ENCODE data around the gene WDFY4.

The WDFY4 gene

DNA sequence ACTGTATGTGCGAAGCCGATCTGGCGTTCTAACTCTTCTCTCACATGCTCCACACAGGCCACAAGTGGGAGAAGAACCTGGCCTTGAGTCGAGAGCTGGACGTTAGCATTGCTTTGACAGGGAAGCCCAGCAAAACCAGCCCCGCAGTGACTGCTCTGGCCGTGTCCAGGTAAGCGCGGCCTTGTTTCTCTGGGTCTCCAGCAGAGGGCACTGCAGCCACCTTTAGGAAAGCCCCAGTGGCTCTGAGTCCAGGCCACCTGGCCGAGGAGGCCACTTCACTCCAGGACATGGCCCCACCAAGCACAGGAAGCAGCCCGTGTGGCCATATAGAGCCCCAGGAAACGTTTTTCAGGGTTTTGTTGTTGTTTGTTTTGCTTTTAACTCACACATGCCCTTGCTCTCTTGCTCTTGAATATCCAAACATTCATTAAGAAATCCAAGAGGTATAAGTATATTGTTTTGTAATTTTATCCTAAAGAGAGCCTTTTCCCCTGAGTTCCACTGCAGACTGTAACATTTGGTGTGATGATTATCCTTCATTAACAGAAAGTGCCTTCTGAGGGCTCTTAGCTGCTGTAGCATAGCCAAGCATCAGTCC, 296.7 kb downstream of the WDFY4 start:
- no peak overlapping the region for H3K4me3 ChIP-seq (replicated peaks in 1 of 2; ENCODE audit: low read depth in 2 of 2, low read length in 2 of 2)
- TF ChIP-seq, protein P1, sequence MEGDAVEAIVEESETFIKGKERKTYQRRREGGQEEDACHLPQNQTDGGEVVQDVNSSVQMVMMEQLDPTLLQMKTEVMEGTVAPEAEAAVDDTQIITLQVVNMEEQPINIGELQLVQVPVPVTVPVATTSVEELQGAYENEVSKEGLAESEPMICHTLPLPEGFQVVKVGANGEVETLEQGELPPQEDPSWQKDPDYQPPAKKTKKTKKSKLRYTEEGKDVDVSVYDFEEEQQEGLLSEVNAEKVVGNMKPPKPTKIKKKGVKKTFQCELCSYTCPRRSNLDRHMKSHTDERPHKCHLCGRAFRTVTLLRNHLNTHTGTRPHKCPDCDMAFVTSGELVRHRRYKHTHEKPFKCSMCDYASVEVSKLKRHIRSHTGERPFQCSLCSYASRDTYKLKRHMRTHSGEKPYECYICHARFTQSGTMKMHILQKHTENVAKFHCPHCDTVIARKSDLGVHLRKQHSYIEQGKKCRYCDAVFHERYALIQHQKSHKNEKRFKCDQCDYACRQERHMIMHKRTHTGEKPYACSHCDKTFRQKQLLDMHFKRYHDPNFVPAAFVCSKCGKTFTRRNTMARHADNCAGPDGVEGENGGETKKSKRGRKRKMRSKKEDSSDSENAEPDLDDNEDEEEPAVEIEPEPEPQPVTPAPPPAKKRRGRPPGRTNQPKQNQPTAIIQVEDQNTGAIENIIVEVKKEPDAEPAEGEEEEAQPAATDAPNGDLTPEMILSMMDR (IDR thresholded peaks at IDR 0.05; ENCODE audit: low read depth, low read length): peak; percentile 89
- DNase-seq (ENCODE audit: low read depth in 2 of 2): peak; percentile 49 to 52

DNA sequence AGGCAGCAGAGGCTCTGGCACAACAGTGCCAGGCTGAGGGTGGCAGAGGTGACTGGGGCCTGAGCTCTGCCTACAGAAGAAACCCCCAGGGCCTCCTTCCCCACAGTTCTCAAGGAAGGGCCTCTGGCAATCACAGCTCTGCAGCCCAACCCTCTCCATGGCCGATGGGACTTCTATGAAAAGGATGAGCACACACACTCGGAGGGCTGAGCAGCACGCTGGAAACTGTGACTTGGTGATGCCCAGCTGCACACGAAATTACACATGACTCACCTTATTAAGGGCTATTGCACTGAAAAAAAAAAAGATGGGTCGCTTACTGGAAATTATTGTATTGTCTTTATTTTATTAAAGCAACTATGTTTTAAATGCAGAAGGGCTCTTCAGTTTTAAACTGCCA, 297.9 kb downstream of the WDFY4 start:
- no peak for DNase-seq (ENCODE audit: low read depth in 2 of 2)
- H3K4me3 ChIP-seq (replicated peaks in 1 of 2; ENCODE audit: low read depth in 2 of 2, low read length in 2 of 2): no peak overlapping the region
- TF ChIP-seq, protein P1 (IDR thresholded peaks at IDR 0.05; ENCODE audit: low read depth, low read length): no peak

DNA sequence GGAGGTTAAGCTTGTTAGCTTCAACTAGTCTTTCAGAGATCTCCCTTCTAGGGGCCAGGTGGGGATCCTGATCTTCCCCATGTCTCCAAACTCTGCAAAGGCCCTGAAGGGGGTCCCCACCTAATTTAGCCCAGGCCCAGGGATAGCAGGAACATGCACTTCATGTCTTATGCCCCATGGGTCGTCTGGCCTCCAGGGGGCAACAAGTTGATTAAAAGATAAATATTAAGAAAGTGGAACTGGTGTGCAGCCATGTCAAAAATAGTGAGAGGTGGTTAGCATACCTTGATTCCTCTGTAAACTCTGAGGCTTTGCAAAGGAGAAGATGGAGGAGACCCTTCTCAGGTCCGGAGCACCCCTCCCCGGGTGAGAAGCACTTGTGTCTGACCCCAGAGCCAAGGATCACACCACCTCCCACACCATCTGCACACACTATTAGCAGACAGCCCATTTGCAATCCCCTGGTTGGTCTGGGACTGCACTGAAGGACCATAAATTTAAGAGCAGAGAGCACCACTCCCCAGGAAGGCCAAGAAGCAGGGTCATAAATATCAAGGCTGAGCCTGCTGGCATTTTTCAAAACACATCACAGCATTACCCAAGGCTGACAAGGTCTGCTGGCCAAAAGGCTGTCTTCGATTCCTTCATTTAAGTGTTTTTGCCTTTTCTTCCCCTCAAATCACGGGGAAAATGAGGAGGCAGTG, 299.1 kb downstream of the WDFY4 start:
- TF ChIP-seq, protein P1 (IDR thresholded peaks at IDR 0.05; ENCODE audit: low read depth, low read length): no peak
- H3K4me3 ChIP-seq (replicated peaks in 1 of 2; ENCODE audit: low read depth in 2 of 2, low read length in 2 of 2): no peak overlapping the region
- no peak for DNase-seq (ENCODE audit: low read depth in 2 of 2)

DNA sequence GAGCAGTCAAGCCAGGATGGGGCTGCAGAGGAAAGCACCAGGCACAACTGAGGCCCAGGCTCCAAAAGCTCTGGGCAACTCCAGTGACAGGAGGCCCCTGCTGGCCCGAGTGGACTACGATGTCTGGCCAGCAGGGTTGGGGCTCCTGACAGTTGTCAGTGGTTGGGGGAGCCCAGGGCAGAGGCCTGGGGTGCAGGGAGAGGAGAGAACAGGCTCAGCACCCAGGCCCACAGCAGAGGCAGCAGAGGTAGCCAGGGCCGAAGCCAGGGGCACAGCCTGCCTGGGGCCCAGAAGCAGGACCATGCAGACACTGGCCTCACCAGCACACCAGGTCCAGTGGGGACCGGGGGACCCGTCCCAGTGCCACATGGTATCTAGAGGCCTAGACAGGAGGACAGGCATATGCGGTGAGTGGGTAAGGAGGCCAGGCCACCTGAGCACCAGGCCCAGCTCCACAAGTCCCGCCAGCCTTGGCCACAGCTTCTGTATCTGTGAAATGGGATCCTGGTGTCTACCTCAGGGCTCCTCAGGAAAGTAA, 301.0 kb downstream of the WDFY4 start:
- DNase-seq (ENCODE audit: low read depth in 2 of 2): no peak

DNA sequence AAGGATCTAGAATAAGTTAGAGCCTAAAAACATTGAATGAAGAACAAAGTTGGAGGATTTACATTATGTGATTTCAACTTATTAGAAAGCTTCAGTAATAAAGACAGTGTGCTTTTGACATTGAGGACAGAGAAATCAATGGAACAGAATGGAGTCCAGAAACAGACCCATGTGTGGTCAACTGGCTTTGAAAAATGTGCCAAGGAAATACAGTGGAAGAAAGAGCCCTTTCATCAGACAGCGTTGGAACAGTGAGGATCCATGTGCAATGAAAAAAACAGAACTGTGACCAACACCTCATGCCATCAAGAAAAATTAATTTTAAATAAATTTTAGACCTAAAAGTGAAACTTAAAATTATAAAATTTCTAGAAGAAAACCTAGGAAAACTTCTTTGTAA, 305.6 kb downstream of the WDFY4 start:
- TF ChIP-seq, protein P1 (IDR thresholded peaks at IDR 0.05; ENCODE audit: low read depth, low read length): no peak
- DNase-seq (ENCODE audit: low read depth in 2 of 2): no peak
- no peak overlapping the region for H3K4me3 ChIP-seq (replicated peaks in 1 of 2; ENCODE audit: low read depth in 2 of 2, low read length in 2 of 2)

More for the DNA sequence above, 301.0 kb downstream of the WDFY4 start:
- TF ChIP-seq, protein P1 (IDR thresholded peaks at IDR 0.05; ENCODE audit: low read depth, low read length): no peak
- no peak overlapping the region for H3K4me3 ChIP-seq (replicated peaks in 1 of 2; ENCODE audit: low read depth in 2 of 2, low read length in 2 of 2)

DNA sequence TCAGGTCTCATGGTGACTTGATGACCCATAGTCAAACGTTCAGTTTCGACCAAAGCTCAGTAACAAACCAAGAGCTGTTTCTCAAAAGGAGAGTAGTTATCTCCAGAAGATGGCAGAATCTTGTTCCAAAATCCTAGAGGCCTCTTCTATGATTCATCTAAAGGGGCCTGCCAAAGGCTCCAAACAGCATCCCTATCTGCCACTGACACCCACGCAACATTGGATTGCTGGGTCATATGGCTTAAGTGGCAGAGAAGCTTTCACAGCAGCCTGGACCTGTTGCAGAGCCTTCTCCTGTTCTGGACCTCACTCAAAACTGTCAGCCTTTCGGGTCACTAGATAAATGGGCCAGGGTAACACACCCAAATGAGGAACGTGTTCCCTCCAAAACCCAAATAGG, 309.0 kb downstream of the WDFY4 start:
- no peak overlapping the region for H3K4me3 ChIP-seq (replicated peaks in 1 of 2; ENCODE audit: low read depth in 2 of 2, low read length in 2 of 2)
- no peak for DNase-seq (ENCODE audit: low read depth in 2 of 2)
- TF ChIP-seq, protein P1 (IDR thresholded peaks at IDR 0.05; ENCODE audit: low read depth, low read length): no peak

Measured in cardiac fibroblast (primary cell).